ENCODE results near the gene VPS29. TPM values are rescaled to one million over a fixed set of nuclear protein-coding genes. Genes with fewer than 3 reads are reported as not detected.

VPS29 gene
- total and polyA plus RNA-seq, 2 of the 4 experiments (the other 2 are of a cell fraction) = 122 to 150 TPM

GRCh38 chr12:110534811-110535210 is 32.9 kb upstream of the VPS29 start:
- POLR2A ChIA-PET (ENCODE audit: unreplicated experiment) = no interaction called here
- no TSS peak for BruUV-seq (replicated peaks)

More at GRCh38 chr12:110534811-110535210, 32.9 kb upstream of the VPS29 start:
- Histone ChIP-seq H3K18ac (ENCODE audit: low read depth, low read length) (no peak overlapping the region), H3K9ac (ENCODE audit: low read depth, low read length) (no peak overlapping the region), H4K20me1 (ENCODE audit: insufficient read depth, low read length) (peaks cover 8% of the 10 kb centered on the region; the same call in 1 of the 2 replicates), H2BK15ac (ENCODE audit: low read depth, low read length) (no peak overlapping the region), H3K4me3 (ENCODE audit: insufficient read depth, low read depth, low read length) (no peak overlapping the region), H3K27ac (ENCODE audit: insufficient read depth, low read length) (no peak overlapping the region), H3K14ac (replicated peaks; ENCODE audit: low read depth, low read length) (no peak overlapping the region), H2BK5ac (ENCODE audit: low read depth, low read length, poor library complexity, severe bottlenecking) (no peak overlapping the region), H3K4ac (ENCODE audit: low read depth, low read length) (no peak overlapping the region), H2AFZ (replicated peaks; ENCODE audit: low read length, poor library complexity) (no peak overlapping the region), H3K4me1 (ENCODE audit: control insufficient read depth, insufficient read depth, low read length) (peaks cover 15% of the 10 kb centered on the region), H2AK9ac (replicated peaks; ENCODE audit: low read depth, low read length, poor library complexity) (no peak overlapping the region), H3K23ac (ENCODE audit: low read depth, low read length) (no peak overlapping the region), H2BK20ac (ENCODE audit: low read depth, low read length) (no peak overlapping the region), H4K8ac (ENCODE audit: low read depth in 2 of 2, low read length in 2 of 2) (no peak overlapping the region), H3K27me3 (ENCODE audit: control insufficient read depth, insufficient read depth, low read length) (no peaks in the 10 kb centered on the region), H3K9me1 (ENCODE audit: insufficient read depth, low read length) (peaks cover 14% of the 10 kb centered on the region), H3K36me3 (ENCODE audit: control insufficient read depth, insufficient read depth, low read length) (peaks cover 19% of the 10 kb centered on the region), H4K5ac (ENCODE audit: low read depth, low read length) (no peak overlapping the region), H2BK120ac (ENCODE audit: low read depth, low read length) (no peak overlapping the region), H3K79me1 (ENCODE audit: low read depth in 1 of 2, low read length in 2 of 2) (peaks cover 26 to 45% of the 10 kb centered on the region in 2 experiments), H3K4me2 (ENCODE audit: low read depth, low read length) (no peak overlapping the region), H2AK5ac (ENCODE audit: low read depth, low read length) (no peak overlapping the region), H4K91ac (ENCODE audit: insufficient read depth, low read depth, low read length) (no peak overlapping the region), H3K56ac (ENCODE audit: extremely low read depth, insufficient read depth, low read length) (no peak overlapping the region), H3K9me3 (ENCODE audit: control insufficient read depth, insufficient read depth, low read length) (no peaks in the 10 kb centered on the region)
- intact Hi-C loops (cut with micrococcal nuclease) (no loop called here), dilution Hi-C loops (cut with HindIII; ENCODE audit: low sequenced_read_pairs, unreplicated experiment) (no loop called here), in situ Hi-C loops (cut with MboI; ENCODE audit: low sequenced_read_pairs) (no loop called here)
- TF ChIP-seq BHLHE40 (IDR thresholded peaks at IDR 0.05; ENCODE audit: low read depth, low read length) = no peak
- TF ChIP-seq CTCF (conservative IDR thresholded peaks at IDR 0.05; ENCODE audit: low read depth, low read length) = no peak
- no peak for TF ChIP-seq SMC3 (IDR thresholded peaks at IDR 0.05; ENCODE audit: low read depth, low read length)
- no peak for TF ChIP-seq CHD1 (IDR thresholded peaks at IDR 0.05; ENCODE audit: low read depth, low read length)
- no peak for TF ChIP-seq RFX5 (IDR thresholded peaks at IDR 0.05; ENCODE audit: low read depth, low read length)
- TF ChIP-seq MAZ (IDR thresholded peaks at IDR 0.05; ENCODE audit: borderline replicate concordance, low read depth, low read length) = no peak
- TF ChIP-seq POLR2A (IDR thresholded peaks at IDR 0.05; ENCODE audit: low read depth, low read length) = no peak
- no peak for TF ChIP-seq ELK1 (IDR thresholded peaks at IDR 0.05; ENCODE audit: borderline replicate concordance, low read depth, low read length)
- no peak for TF ChIP-seq NFE2L2 (IDR thresholded peaks at IDR 0.05; ENCODE audit: low read depth, low read length)
- no peak for TF ChIP-seq RCOR1 (IDR thresholded peaks at IDR 0.05; ENCODE audit: insufficient replicate concordance, low read length)
- no peak for TF ChIP-seq MXI1 (IDR thresholded peaks at IDR 0.05; ENCODE audit: borderline replicate concordance, low read depth, low read length)
- no peak for TF ChIP-seq USF2 (IDR thresholded peaks at IDR 0.05; ENCODE audit: low read depth, low read length)
- TF ChIP-seq CEBPB (IDR thresholded peaks at IDR 0.05; ENCODE audit: low read depth, low read length) = no peak
- no peak for TF ChIP-seq RAD21 (IDR thresholded peaks at IDR 0.05; ENCODE audit: low read length)
- no peak for TF ChIP-seq FOS (IDR thresholded peaks at IDR 0.05; ENCODE audit: low read depth, low read length)
- TF ChIP-seq MAFK (IDR thresholded peaks at IDR 0.05; ENCODE audit: low read depth, low read length) = no peak
- no peak for DNase-seq
- CTCF ChIA-PET = interaction anchor here (0.5 to 1.0 kb wide), 2 partner anchors 33 to 93 kb away, joined by 4 read pairs; partner anchors contain the start of genes RAD9B and VPS29
- ATAC-seq (ENCODE audit: low read depth) = no peak
- WGBS, 2 experiments (ENCODE audit: extremely low coverage in 2 of 2, insufficient read length in 1 of 2) = no CpG with 5 or more reads among the region's 6 CpGs

Data from IMR-90 (cell line).